Measurements from ENCODE around the gene AGO3.

Gene AGO3

GRCh38 chr1:36099681-36100341 is 168.9 kb downstream of the AGO3 start:
- H3K4me3 ChIP-seq (ENCODE audit: low read length), result no peak overlapping the region
- TF ChIP-seq, protein P1, sequence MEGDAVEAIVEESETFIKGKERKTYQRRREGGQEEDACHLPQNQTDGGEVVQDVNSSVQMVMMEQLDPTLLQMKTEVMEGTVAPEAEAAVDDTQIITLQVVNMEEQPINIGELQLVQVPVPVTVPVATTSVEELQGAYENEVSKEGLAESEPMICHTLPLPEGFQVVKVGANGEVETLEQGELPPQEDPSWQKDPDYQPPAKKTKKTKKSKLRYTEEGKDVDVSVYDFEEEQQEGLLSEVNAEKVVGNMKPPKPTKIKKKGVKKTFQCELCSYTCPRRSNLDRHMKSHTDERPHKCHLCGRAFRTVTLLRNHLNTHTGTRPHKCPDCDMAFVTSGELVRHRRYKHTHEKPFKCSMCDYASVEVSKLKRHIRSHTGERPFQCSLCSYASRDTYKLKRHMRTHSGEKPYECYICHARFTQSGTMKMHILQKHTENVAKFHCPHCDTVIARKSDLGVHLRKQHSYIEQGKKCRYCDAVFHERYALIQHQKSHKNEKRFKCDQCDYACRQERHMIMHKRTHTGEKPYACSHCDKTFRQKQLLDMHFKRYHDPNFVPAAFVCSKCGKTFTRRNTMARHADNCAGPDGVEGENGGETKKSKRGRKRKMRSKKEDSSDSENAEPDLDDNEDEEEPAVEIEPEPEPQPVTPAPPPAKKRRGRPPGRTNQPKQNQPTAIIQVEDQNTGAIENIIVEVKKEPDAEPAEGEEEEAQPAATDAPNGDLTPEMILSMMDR (conservative IDR thresholded peaks at IDR 0.05; ENCODE audit: low read depth, low read length), result peak; percentile 87
- DNase-seq (ENCODE audit: low read depth), result no peak

- TF ChIP-seq, protein P1 (conservative IDR thresholded peaks at IDR 0.05; ENCODE audit: low read depth, low read length), result no peak
- no peak overlapping the region for H3K4me3 ChIP-seq (ENCODE audit: low read length)
These were observed 169.5 kb downstream of the AGO3 start for GRCh38 chr1:36100376-36100775.

GRCh38 chr1:36101546-36101945 is 170.6 kb downstream of the AGO3 start:
- TF ChIP-seq, protein P1 (conservative IDR thresholded peaks at IDR 0.05; ENCODE audit: low read depth, low read length), result no peak
- no peak for DNase-seq (ENCODE audit: low read depth)
- H3K4me3 ChIP-seq (ENCODE audit: low read length), result no peak overlapping the region

More at GRCh38 chr1:36100376-36100775, 169.5 kb downstream of the AGO3 start:
- DNase-seq (ENCODE audit: low read depth), result no peak

- DNase-seq (ENCODE audit: low read depth), result no peak
- H3K4me3 ChIP-seq (ENCODE audit: low read length), result no peak overlapping the region
- TF ChIP-seq, protein P1 (conservative IDR thresholded peaks at IDR 0.05; ENCODE audit: low read depth, low read length), result no peak
These were observed 175.4 kb downstream of the AGO3 start for GRCh38 chr1:36106269-36106668.

DNA sequence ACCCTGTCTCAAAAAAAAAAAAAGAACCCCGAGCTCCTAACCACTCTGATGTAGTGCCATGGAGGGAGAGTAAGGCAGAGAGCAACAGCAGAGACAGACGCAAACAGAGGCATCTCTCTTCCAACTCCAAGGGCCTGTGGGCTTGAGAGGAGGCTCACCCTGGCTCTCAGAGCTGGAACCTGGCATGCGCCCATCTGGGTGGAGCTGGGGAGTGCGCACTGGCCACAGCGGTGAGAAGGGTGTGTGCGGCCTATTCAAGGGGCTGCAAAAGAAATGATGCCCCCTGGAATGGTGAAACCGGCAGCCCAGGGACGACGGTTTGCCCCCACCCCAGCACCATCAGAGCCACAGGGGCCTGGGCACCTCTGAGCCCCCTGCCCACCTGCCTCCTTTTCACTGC is 176.5 kb downstream of the AGO3 start:
- DNase-seq (ENCODE audit: low read depth), result no peak
- TF ChIP-seq, protein P1 (conservative IDR thresholded peaks at IDR 0.05; ENCODE audit: low read depth, low read length), result no peak

GRCh38 chr1:36108314-36108713 is 177.4 kb downstream of the AGO3 start:
- no peak for DNase-seq (ENCODE audit: low read depth)
- TF ChIP-seq, protein P1 (conservative IDR thresholded peaks at IDR 0.05; ENCODE audit: low read depth, low read length), result no peak
- no peak overlapping the region for H3K4me3 ChIP-seq (ENCODE audit: low read length)

More for the DNA sequence above, 176.5 kb downstream of the AGO3 start:
- no peak overlapping the region for H3K4me3 ChIP-seq (ENCODE audit: low read length)

- no peak for DNase-seq (ENCODE audit: low read depth)
- TF ChIP-seq, protein P1 (conservative IDR thresholded peaks at IDR 0.05; ENCODE audit: low read depth, low read length), result no peak
- H3K4me3 ChIP-seq (ENCODE audit: low read length), result no peak overlapping the region
These were observed 178.3 kb downstream of the AGO3 start for GRCh38 chr1:36109041-36109679.

All from retinal pigment epithelial cell (primary cell).